GM12878 (cell line): ENCODE data around the gene INTS6L. TPM values are rescaled to one million over a fixed set of nuclear protein-coding genes. Genes with fewer than 3 reads are reported as not detected.

Experiments used
- ATAC-seq: fragments of 200-7000 bp; cut with Tn5 transposase; 3 replicates; pipeline ENCODE4 v1.9.1; 2020; ENCODE audit warnings: mild to moderate bottlenecking, moderate library complexity
- BruUV-seq: library from RNA; stranded (reverse); fragments of 400-500 nt; replicated peaks from 2 replicates; lab custom pipeline; 2021; lab: Mats Ljungman, UMichigan
- CTCF ChIA-PET: fragments of 300-600 bp; sonication (Branson Sonifier 250); formaldehyde crosslinking; extraction: SDS; loops from one replicate; lab custom pipeline; 2021; ENCODE audit warnings: inconsistent platforms; lab: Yijun Ruan, JAX
- POLR2A ChIA-PET: fragments of 350-600 bp; formaldehyde crosslinking; extraction: SDS; loops from one replicate; lab custom pipeline; 2021; ENCODE audit warnings: inconsistent platforms; lab: Charles Lee
- RAD21 ChIA-PET: fragments of 300-600 bp; sonication (Branson Sonifier 250); formaldehyde crosslinking; loops from one replicate; lab custom pipeline; 2023; ENCODE audit warnings: antibody characterized with exemption; ENCODE audit not compliant: unreplicated experiment; lab: Charles Lee
- SMC1A ChIA-PET: fragments of 300-600 bp; sonication (Branson Sonifier 250); formaldehyde crosslinking; loops from one replicate; lab custom pipeline; 2023; ENCODE audit not compliant: unreplicated experiment, uncharacterized antibody; lab: Charles Lee
- DNase-seq: peaks from one replicate; pipeline ENCODE4 v3.0.0-alpha.2; 2011; ENCODE audit warnings: low read depth, low spot score
- FAIRE-seq: peaks from 3 replicates; lab custom pipeline; 2011; peaks lifted over from hg19 to GRCh38; lab: Jason Lieb, UNC
- H2AFZ ChIP-seq: 2 replicates; pipeline ENCODE4 v1.6.0; 2011; ENCODE audit warnings: low read depth, low read length, control low read depth; ENCODE audit not compliant: control insufficient read depth
- H3K27ac ChIP-seq: 2 replicates; pipeline ENCODE4 v1.5.1; 2011; ENCODE audit warnings: control low read depth; ENCODE audit not compliant: control insufficient read depth, insufficient read depth
- H3K27me3 ChIP-seq, 2 experiments: replicated peaks in 1 of 2; 2 replicates each; pipeline versions ENCODE4 v1.6.0 to v1.6.1; 2011; ENCODE audit warnings: low read length in 1 of 2; ENCODE audit not compliant: control insufficient read depth in 2 of 2, insufficient read depth in 2 of 2
- H3K36me3 ChIP-seq, 2 experiments: 2 replicates each; pipeline ENCODE4 v1.5.1; 2011; ENCODE audit warnings: low read length in 1 of 2; ENCODE audit not compliant: control insufficient read depth in 2 of 2, insufficient read depth in 2 of 2
- H3K4me1 ChIP-seq: 2 replicates; pipeline ENCODE4 v1.6.1; 2011; ENCODE audit warnings: mild to moderate bottlenecking, low read length, moderate library complexity, mixed read lengths; ENCODE audit not compliant: control insufficient read depth, insufficient read depth
- H3K4me2 ChIP-seq: 2 replicates; pipeline ENCODE4 v1.6.0; 2011; ENCODE audit warnings: control low read depth; ENCODE audit not compliant: control insufficient read depth, insufficient read depth
- H3K4me3 ChIP-seq: fragments of 200-600 bp; sonication (generic); 2 replicates; pipeline ENCODE4 v1.5.1; 2016
- H3K79me2 ChIP-seq: 2 replicates; pipeline ENCODE4 v1.6.0; 2011; ENCODE audit warnings: low read length; ENCODE audit not compliant: control insufficient read depth, insufficient read depth
- H3K9ac ChIP-seq: 2 replicates; pipeline ENCODE4 v1.8.0; 2011; ENCODE audit warnings: low read length, control low read depth, mixed read lengths; ENCODE audit not compliant: control insufficient read depth, insufficient read depth
- H3K9me3 ChIP-seq: replicated peaks from 3 replicates; pipeline ENCODE4 v1.5.1; 2011; ENCODE audit warnings: mild to moderate bottlenecking, low read length; ENCODE audit not compliant: control insufficient read depth, insufficient read depth
- H4K20me1 ChIP-seq: 2 replicates; pipeline ENCODE4 v1.6.0; 2011; ENCODE audit not compliant: control insufficient read depth, insufficient read depth
- CEBPZ ChIP-seq: fragments of 150-350 bp; IDR thresholded peaks from 2 replicates; pipeline ENCODE4 v1.6.1; 2016; ENCODE audit warnings: low read depth, low read length
- CHD1 ChIP-seq: IDR thresholded peaks from 2 replicates; pipeline ENCODE4 v1.6.1; 2012; ENCODE audit warnings: low read depth, low read length, improper control_type of control experiment
- GATAD2B ChIP-seq: fragments of 450-650 bp; conservative IDR thresholded peaks from 2 replicates; pipeline ENCODE4 v1.6.1; 2017; ENCODE audit warnings: low read depth, mild to moderate bottlenecking, moderate library complexity
- MTA3 ChIP-seq: IDR thresholded peaks from 2 replicates; pipeline ENCODE4 v1.6.1; 2012; ENCODE audit warnings: low read length, inconsistent platforms, borderline replicate concordance
- PBX3 ChIP-seq: IDR thresholded peaks from 2 replicates; pipeline ENCODE4 v1.6.1; 2011; ENCODE audit warnings: mild to moderate bottlenecking, low read depth, low read length, moderate library complexity; ENCODE audit not compliant: insufficient replicate concordance
- SIN3A ChIP-seq: IDR thresholded peaks from 2 replicates; pipeline ENCODE4 v1.6.1; 2012; ENCODE audit warnings: low read depth, low read length, improper control_type of control experiment
- ZBTB11 ChIP-seq: fragments of 450-650 bp; formaldehyde crosslinking; IDR thresholded peaks from 2 replicates; pipeline ENCODE4 v1.5.0; 2022; ENCODE audit warnings: mild to moderate bottlenecking, missing genetic modification characterization
- WGBS: methylation state at CpG from one replicate; pipeline ENCODE4 v1.1.6; 2016; ENCODE audit warnings: low lambda C conversion rate; ENCODE audit not compliant: insufficient replicate concordance, insufficient coverage; ENCODE audit errors: missing lambda C conversion rate; 5-methylcytosine and 5-hydroxymethylcytosine counted together
- in situ Hi-C: fragments of 300-500 bp; cut with MboI; formaldehyde crosslinking; loops from 9 replicates; pipeline ENCODE4 v1.14.3; 2018; ENCODE audit warnings: mixed read lengths
- intact Hi-C: fragments of 100-400 bp; cut with micrococcal nuclease; formaldehyde crosslinking; loops from one replicate; pipeline ENCODE4 v1.14.2; 2022; ENCODE audit not compliant: unreplicated experiment
- polyA plus RNA-seq, 11 experiments: library from polyadenylated mRNA; depleted of rRNA in 4 of 11; unstranded in 6 of 11; stranded (reverse) in 5 of 11; fragments of >200 nt; fragmentation: Nextera tagmentation in 4 of 11; fragmentation: Illumina TruSeq in 1 of 11; extraction: Ambion mirVana in 4 of 11; extraction: Trizol in 1 of 11; gene quantifications; 1 replicate in 1 of 11; 2 replicates in 10 of 11; pipeline versions ENCODE4 v1.2.1 to v1.2.3, GENCODE V29; 2011 to 2016; ENCODE audit warnings: inconsistent platforms in 2 of 11, missing spikeins in 2 of 11, low read depth in 1 of 11
- total RNA-seq, 4 experiments: library from RNA; depleted of rRNA in 3 of 4; stranded (reverse); fragments of >200 nt in 3 of 4; fragmentation: Illumina TruSeq in 1 of 4; extraction: Trizol in 1 of 4; gene quantifications; 2 replicates each; pipeline versions ENCODE4 v1.2.1 to v1.2.3, GENCODE V29; 2013 to 2021
- TF ChIP-seq, protein P1 (sequence below), 3 experiments: IDR thresholded peaks in 2 of 3; conservative IDR thresholded peaks in 1 of 3; 2 replicates each; pipeline ENCODE4 v1.5.1; 2011; ENCODE audit warnings: low read depth in 3 of 3, low read length in 3 of 3, mild to moderate bottlenecking in 3 of 3, control low read depth in 2 of 3, moderate library complexity in 2 of 3, inconsistent platforms in 1 of 3, mixed read lengths in 1 of 3; ENCODE audit not compliant: control insufficient read depth in 2 of 3, insufficient read depth in 1 of 3; ENCODE audit errors: extremely low read depth in 1 of 3
- TF ChIP-seq, protein P2 (sequence below): fragments of 450-650 bp; IDR thresholded peaks from 2 replicates; pipeline ENCODE4 v1.6.1; 2017; ENCODE audit warnings: mild to moderate bottlenecking, moderate library complexity

The INTS6L gene
- total and polyA plus RNA-seq, 10 of the 15 experiments (the other 5 are each of a cell fraction or from before 2014, with no cell fraction given), result 4.9 to 84.9 (median 15.3) TPM

DNA sequence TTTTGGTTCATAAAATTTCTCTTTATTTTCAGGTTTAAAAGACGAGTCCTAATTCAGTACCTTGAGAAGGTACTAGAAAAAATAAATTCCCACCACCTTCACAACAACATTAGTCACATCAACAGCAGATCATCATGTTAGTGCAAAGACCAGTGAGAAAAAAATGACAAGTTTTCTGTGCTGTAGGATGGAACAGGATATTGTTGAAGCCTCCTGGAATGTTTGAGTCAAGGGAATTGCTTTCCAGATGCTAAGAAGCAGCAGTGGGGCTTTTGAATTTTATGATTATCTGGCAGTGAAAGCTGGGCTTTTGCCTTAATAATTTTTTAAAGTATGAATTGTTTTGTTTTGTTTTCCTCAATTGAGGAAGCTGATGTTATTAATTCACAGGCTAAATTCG lies 61.0 kb downstream of the INTS6L start:
- Histone ChIP-seq H3K79me2 (no peaks in the 10 kb centered on the region), H3K9ac (no peak overlapping the region), H3K4me3 (no peak overlapping the region), H3K27ac (no peak overlapping the region), H2AFZ (no peak overlapping the region), H4K20me1 (no peaks in the 10 kb centered on the region; the same call in 1 of the 2 replicates), H3K9me3 (no peaks in the 10 kb centered on the region), H3K4me1 (no peaks in the 10 kb centered on the region), H3K27me3 (no peaks in the 10 kb centered on the region), H3K36me3 (no peaks in the 10 kb centered on the region; a peak in 1 of 4 replicates), H3K4me2 (no peak overlapping the region)
- RAD21 ChIA-PET, result no interaction called here
- WGBS, result 61% methylated on average over 2 of the region's 2 CpGs
- TF ChIP-seq PBX3 (no peak), CEBPZ (no peak), CHD1 (no peak), GATAD2B (no peak), MTA3 (no peak), SIN3A (no peak), ZBTB11 (CRISPR knock-in tag) (no peak)
- TF ChIP-seq, protein P1, sequence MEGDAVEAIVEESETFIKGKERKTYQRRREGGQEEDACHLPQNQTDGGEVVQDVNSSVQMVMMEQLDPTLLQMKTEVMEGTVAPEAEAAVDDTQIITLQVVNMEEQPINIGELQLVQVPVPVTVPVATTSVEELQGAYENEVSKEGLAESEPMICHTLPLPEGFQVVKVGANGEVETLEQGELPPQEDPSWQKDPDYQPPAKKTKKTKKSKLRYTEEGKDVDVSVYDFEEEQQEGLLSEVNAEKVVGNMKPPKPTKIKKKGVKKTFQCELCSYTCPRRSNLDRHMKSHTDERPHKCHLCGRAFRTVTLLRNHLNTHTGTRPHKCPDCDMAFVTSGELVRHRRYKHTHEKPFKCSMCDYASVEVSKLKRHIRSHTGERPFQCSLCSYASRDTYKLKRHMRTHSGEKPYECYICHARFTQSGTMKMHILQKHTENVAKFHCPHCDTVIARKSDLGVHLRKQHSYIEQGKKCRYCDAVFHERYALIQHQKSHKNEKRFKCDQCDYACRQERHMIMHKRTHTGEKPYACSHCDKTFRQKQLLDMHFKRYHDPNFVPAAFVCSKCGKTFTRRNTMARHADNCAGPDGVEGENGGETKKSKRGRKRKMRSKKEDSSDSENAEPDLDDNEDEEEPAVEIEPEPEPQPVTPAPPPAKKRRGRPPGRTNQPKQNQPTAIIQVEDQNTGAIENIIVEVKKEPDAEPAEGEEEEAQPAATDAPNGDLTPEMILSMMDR (IDR thresholded peaks at IDR 0.05 in 2 of 3, conservative IDR thresholded peaks at IDR 0.05 in 1 of 3; ENCODE audit: control insufficient read depth in 2 of 3, extremely low read depth in 1 of 3, insufficient read depth in 1 of 3, low read depth in 3 of 3, low read length in 3 of 3), result no peak
- TF ChIP-seq, protein P2, sequence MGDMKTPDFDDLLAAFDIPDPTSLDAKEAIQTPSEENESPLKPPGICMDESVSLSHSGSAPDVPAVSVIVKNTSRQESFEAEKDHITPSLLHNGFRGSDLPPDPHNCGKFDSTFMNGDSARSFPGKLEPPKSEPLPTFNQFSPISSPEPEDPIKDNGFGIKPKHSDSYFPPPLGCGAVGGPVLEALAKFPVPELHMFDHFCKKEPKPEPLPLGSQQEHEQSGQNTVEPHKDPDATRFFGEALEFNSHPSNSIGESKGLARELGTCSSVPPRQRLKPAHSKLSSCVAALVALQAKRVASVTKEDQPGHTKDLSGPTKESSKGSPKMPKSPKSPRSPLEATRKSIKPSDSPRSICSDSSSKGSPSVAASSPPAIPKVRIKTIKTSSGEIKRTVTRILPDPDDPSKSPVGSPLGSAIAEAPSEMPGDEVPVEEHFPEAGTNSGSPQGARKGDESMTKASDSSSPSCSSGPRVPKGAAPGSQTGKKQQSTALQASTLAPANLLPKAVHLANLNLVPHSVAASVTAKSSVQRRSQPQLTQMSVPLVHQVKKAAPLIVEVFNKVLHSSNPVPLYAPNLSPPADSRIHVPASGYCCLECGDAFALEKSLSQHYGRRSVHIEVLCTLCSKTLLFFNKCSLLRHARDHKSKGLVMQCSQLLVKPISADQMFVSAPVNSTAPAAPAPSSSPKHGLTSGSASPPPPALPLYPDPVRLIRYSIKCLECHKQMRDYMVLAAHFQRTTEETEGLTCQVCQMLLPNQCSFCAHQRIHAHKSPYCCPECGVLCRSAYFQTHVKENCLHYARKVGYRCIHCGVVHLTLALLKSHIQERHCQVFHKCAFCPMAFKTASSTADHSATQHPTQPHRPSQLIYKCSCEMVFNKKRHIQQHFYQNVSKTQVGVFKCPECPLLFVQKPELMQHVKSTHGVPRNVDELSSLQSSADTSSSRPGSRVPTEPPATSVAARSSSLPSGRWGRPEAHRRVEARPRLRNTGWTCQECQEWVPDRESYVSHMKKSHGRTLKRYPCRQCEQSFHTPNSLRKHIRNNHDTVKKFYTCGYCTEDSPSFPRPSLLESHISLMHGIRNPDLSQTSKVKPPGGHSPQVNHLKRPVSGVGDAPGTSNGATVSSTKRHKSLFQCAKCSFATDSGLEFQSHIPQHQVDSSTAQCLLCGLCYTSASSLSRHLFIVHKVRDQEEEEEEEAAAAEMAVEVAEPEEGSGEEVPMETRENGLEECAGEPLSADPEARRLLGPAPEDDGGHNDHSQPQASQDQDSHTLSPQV, result no peak
- SMC1A ChIA-PET, result interaction anchor here (1.0 to 1.1 kb wide), 3 partner anchors 11 to 100 kb away, joined by 3 read pairs; no protein-coding TSS in a partner anchor
- ATAC-seq (no peak), DNase-seq (no peak), FAIRE-seq (no peak)
- intact Hi-C loops (no loop called here), in situ Hi-C loops (no loop called here)
- POLR2A ChIA-PET, result no interaction called here
- BruUV-seq, result no TSS peak
- CTCF ChIA-PET, result no interaction called here
